Activated B cell treated with CpG ODN at 0.5 μM for 24 hours (primary cell): ENCODE data around the gene PCGF1. TPM values are rescaled to one million over a fixed set of nuclear protein-coding genes. Genes with fewer than 3 reads are reported as not detected.

Experiments used
- ATAC-seq: fragments of 200-7000 bp; cut with Tn5 transposase; one replicate; pipeline ENCODE4 v1.10.0; 2021; ENCODE audit warnings: low read depth, mild to moderate bottlenecking, moderate library complexity
- CTCF ChIA-PET: fragments of 350-600 bp; sonication (Branson Sonifier 250); formaldehyde crosslinking; loops from one replicate; lab custom pipeline; 2021; ENCODE audit warnings: antibody characterized with exemption; lab: Charles Lee
- POLR2A ChIA-PET: fragments of 350-600 bp; sonication (Branson Sonifier 250); formaldehyde crosslinking; loops from one replicate; lab custom pipeline; 2021; ENCODE audit warnings: antibody characterized with exemption; lab: Charles Lee
- DNase-seq: peaks from one replicate; pipeline ENCODE4 v3.0.0; 2022
- H3K27ac Mint-ChIP-seq: one replicate; pipeline ENCODE4 v1.8.0; 2020; ENCODE audit warnings: mixed read lengths
- H3K27me3 Mint-ChIP-seq: one replicate; pipeline ENCODE4 v1.8.0; 2021; ENCODE audit warnings: mixed read lengths
- H3K36me3 Mint-ChIP-seq: one replicate; pipeline ENCODE4 v1.8.0; 2021; ENCODE audit warnings: low read depth, mixed read lengths
- H3K4me1 Mint-ChIP-seq: one replicate; pipeline ENCODE4 v1.8.0; 2021; ENCODE audit warnings: mixed read lengths
- H3K4me3 Mint-ChIP-seq: one replicate; pipeline ENCODE4 v1.8.0; 2020; ENCODE audit warnings: mild to moderate bottlenecking, mixed read lengths
- H3K9me3 Mint-ChIP-seq: one replicate; pipeline ENCODE4 v1.8.0; 2020; ENCODE audit warnings: mixed read lengths
- intact Hi-C: fragments of 100-400 bp; cut with micrococcal nuclease; formaldehyde crosslinking; loops from one replicate; pipeline ENCODE4 v1.15.1; 2024
- total RNA-seq: library from RNA; stranded (reverse); gene quantifications from 2 replicates; pipeline ENCODE4 v1.2.3, GENCODE V29; 2022
- TF ChIP-seq, protein P1 (sequence below): fragments of 200-600 bp; IDR thresholded peaks from one replicate; pipeline ENCODE4 v1.8.0; 2022; ENCODE audit warnings: antibody characterized with exemption, mild to moderate bottlenecking

Gene PCGF1
- total RNA-seq, 1 donor from 2014 or later: 34.7 TPM

DNA sequence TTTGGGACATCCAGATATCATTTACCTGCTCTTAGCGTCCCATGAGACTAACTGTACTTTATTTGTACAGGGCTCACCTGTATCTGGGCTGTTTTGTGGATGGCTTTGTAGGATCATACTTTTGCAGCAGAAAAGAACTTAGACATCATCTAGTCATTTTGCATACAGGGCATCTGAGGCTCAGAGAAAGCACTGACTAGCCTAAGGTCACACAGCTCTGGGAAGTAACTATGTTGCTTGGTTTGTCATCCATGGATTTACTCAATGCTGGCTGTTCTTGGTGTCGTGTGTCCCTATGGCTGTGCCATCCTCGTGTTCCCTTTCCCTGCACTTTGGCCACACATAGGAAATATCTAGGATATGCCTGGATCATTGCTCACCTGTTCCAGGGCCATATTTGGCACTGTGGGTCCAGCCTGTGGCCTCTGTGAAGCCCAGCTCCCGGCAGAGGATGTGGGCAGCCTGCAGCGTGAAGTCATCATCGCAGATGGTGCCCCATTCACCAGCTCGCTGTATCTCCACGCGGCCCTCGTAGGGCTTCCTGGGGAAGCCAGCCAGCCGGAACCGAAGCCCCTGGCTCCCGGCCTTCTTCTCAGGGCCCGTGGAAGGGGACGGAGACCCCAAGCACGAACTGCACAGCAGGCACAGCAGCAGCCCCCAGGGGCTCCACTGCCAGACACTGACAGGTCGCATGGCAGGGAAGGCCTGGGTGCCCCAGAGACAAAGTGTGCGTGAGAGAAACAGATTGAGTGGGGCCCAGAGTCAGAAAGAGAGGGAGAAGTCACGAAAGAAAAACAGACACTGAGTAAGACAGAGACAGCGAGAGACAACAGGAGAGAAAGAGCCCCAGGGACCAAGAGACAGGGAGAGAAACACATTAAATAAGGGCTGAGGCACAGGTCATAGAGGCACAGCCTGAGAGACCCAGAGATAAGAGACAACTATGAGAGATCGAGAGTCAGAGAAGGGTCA is 44.7 kb upstream of the PCGF1 start:
- CTCF ChIA-PET: interaction anchor here (0.6 kb wide), 1 partner anchor 19 kb away, joined by 3 read pairs; no protein-coding TSS in a partner anchor
- Mint-ChIP-seq H3K9me3 (no peaks in the 10 kb centered on the region), H3K4me1 (peaks cover 39% of the 10 kb centered on the region), H3K27ac (peak overlapping the region; percentile 48), H3K27me3 (peaks cover 17% of the 10 kb centered on the region), H3K4me3 (peak overlapping the region; percentile 42), H3K36me3 (peaks cover 14% of the 10 kb centered on the region)
- intact Hi-C loops: no loop called here
- POLR2A ChIA-PET: interaction anchor here (0.6 to 2.3 kb wide), 5 partner anchors 13 to 45 kb away, joined by 3 to 8 read pairs (median 4); partner anchors contain the start of genes AUP1 and HTRA2
- TF ChIP-seq, protein P1, sequence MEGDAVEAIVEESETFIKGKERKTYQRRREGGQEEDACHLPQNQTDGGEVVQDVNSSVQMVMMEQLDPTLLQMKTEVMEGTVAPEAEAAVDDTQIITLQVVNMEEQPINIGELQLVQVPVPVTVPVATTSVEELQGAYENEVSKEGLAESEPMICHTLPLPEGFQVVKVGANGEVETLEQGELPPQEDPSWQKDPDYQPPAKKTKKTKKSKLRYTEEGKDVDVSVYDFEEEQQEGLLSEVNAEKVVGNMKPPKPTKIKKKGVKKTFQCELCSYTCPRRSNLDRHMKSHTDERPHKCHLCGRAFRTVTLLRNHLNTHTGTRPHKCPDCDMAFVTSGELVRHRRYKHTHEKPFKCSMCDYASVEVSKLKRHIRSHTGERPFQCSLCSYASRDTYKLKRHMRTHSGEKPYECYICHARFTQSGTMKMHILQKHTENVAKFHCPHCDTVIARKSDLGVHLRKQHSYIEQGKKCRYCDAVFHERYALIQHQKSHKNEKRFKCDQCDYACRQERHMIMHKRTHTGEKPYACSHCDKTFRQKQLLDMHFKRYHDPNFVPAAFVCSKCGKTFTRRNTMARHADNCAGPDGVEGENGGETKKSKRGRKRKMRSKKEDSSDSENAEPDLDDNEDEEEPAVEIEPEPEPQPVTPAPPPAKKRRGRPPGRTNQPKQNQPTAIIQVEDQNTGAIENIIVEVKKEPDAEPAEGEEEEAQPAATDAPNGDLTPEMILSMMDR: no peak
- DNase-seq (no peak), ATAC-seq (no peak)

DNA sequence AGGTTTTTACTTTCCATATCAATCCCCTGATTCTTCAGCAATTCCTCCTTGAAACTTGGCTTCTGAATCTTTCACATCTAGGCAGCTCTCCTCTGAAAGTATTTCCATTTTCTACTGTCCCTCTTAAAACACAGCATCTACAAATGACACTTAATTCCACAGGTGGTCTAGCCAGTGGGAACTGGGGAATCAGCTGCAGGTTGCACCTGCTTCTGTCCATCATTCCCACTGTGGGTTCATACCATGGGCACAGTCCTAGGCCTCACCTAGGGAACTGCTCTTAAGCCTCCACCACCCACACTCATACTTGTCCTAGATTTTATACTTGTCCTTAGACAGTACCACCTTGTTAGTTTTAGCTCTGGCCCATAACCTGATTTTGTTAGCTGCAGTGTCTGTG is 44.0 kb upstream of the PCGF1 start:
- TF ChIP-seq, protein P1: no peak
- Mint-ChIP-seq H3K4me3 (no peak overlapping the region), H3K36me3 (peaks cover 8% of the 10 kb centered on the region), H3K27ac (no peak overlapping the region), H3K9me3 (no peaks in the 10 kb centered on the region), H3K27me3 (peaks cover 19% of the 10 kb centered on the region), H3K4me1 (peaks cover 39% of the 10 kb centered on the region)
- CTCF ChIA-PET: interaction anchor here (0.6 kb wide), 1 partner anchor 20 kb away, joined by 3 read pairs; no protein-coding TSS in a partner anchor
- DNase-seq (no peak), ATAC-seq (no peak)
- POLR2A ChIA-PET: interaction anchor here (0.6 to 1.5 kb wide), 3 partner anchors 22 to 46 kb away, joined by 3 to 4 read pairs (median 3); partner anchors contain the start of genes AUP1 and HTRA2
- intact Hi-C loops: no loop called here

DNA sequence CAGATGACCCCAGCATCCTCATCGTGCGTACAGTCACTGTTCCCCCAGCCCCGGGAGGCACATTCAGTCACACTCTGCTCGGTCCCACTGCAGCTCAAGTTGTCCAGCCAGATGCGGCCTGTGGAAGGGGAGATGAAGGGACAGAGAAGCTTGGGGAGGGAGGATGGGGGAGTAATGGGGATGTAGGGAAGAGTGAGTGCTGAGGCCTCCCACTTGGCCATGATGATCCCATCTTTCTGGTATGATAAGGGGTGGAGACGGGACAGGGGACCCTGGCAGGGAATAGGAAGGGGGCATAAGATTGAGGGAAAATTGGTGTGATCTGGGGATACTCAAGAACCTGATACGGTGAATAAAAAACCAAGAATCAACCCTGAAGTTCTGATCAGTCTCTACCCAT is 42.7 kb upstream of the PCGF1 start:
- peaks cover 19% of the 10 kb centered on the region for H3K27me3 Mint-ChIP-seq
- TF ChIP-seq, protein P1: no peak
- intact Hi-C loops: no loop called here
- DNase-seq (no peak), ATAC-seq (no peak)
- H3K9me3 Mint-ChIP-seq: no peaks in the 10 kb centered on the region
- ChIA-PET POLR2A (interaction anchor here (0.9 to 1.3 kb wide), 3 partner anchors 11 to 19 kb away, joined by 3 to 5 read pairs (median 3); no protein-coding TSS in a partner anchor), CTCF (interaction anchor here (0.7 to 0.9 kb wide), 2 partner anchors 44 to 78 kb away, joined by 3 read pairs; partner anchors contain the start of gene MRPL53)
- peak overlapping the region; percentile 0 for H3K4me3 Mint-ChIP-seq
- H3K4me1 Mint-ChIP-seq: peaks cover 30% of the 10 kb centered on the region
- H3K27ac Mint-ChIP-seq: no peak overlapping the region
- peaks cover 5% of the 10 kb centered on the region for H3K36me3 Mint-ChIP-seq

DNA sequence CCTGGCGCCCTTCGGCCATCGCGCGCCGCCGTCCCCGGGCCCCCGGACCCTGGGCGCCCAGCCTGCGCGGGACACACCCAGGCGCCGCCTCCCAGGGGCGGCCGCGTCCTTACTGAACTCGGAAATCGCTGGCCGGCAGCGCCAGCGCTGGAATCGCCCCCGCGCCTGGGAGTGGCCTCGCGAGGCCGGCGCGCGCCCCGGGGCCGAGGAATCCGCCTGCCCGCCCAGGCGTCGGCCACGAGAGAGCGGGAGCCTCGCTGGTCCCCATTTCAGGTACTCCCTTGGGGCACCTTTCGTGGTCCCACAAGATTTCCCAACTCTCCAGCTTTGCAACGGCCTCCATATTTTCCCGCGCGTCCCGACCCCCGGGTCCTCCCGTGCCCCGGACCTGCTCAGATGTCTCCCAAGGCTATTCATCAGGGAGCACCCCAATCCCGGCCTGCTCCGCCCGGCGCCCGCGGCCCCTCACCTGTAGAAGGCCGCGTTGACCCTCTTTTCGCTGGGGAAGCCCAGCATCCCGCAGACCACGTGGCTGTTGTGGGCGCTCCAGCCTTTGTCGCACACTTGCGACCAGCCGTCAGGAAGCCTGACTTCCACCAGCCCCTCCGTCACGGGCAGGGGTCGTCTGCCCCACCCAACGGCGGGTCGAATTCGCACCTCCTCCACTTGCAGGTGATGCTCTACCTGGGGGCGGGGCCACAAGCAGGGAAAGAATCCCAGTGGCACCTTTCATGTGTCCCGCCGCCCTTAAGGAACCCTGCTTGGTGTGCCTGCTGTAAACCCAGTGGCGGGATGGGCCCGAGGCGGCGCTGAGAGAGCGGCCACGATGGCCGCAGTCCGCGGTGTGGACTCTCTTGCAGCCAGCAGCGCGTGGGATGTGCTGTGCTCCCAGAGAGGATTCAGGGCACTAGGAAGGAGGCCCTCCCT is 41.7 kb upstream of the PCGF1 start:
- ChIA-PET CTCF (no interaction called here), POLR2A (interaction anchor here (0.6 to 1.4 kb wide), 3 partner anchors 18 to 84 kb away, joined by 3 to 5 read pairs (median 5); partner anchors contain the start of genes AUP1 and HTRA2)
- Mint-ChIP-seq H3K4me1 (peaks cover 27% of the 10 kb centered on the region), H3K36me3 (no peaks in the 10 kb centered on the region), H3K4me3 (peak overlapping the region; percentile 80), H3K9me3 (no peaks in the 10 kb centered on the region), H3K27me3 (peaks cover 19% of the 10 kb centered on the region), H3K27ac (no peak overlapping the region)
- DNase-seq: no peak
- intact Hi-C loops: no loop called here
- ATAC-seq: peak; percentile 50
- TF ChIP-seq, protein P1: no peak
